ENCODE measurements around the gene FAF1. TPM values are rescaled to one million over a fixed set of nuclear protein-coding genes. Genes with fewer than 3 reads are reported as not detected.

Gene FAF1
- total RNA-seq, 1 donor from 2014 or later: 47.8 TPM

DNA sequence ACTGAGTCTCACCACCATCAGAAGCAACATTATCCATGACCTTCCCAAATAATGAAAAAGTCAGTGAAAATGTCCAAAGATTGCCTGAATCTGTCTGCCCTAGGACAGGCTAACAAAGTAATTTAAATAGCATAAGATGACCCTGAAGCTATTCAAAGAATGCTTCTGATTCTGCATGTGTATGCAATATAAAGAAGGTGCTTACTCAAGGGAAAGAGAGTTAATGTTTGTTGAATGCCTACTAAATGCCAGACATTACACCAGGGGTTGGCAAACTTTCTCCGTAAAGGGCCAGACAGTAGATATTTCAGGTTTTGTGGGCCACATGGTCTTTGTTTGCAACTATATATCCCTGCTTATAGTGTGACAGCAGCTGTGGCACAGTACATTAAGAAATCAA is 314.9 kb downstream of the FAF1 start:
- no peak for DNase-seq (ENCODE audit: low spot score)

DNA sequence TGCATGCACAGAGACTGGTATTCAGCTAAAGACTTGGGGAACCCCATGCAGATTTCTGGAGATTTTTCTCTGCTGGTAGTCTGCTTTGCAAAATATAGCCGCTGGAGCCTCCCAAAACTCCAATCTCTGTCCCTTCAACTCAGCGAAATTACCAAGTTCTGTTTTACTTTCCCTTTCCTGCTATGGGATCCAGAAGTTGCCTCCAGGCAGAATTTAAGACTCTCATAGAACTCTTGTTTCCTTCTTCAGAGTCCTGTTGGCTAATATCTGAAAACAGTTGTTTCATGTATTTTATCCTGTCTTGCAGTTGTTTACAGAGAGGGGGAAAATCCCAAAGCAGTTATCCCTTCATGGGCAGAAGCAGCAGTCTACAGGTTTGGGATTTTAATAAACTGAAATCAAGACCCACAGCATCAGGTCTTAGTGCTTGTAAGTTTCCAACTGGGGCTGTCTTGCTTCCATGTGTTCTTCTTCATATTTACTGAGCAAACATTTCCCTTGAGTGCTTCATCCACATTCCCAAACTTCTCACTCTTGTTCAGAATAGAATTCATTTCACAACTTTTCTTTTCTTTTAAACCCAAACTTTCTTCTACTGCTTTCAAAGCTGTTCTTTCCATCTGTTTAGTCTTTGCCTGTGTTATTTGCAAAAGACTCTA is 315.5 kb downstream of the FAF1 start:
- DNase-seq (ENCODE audit: low spot score): no peak

DNA sequence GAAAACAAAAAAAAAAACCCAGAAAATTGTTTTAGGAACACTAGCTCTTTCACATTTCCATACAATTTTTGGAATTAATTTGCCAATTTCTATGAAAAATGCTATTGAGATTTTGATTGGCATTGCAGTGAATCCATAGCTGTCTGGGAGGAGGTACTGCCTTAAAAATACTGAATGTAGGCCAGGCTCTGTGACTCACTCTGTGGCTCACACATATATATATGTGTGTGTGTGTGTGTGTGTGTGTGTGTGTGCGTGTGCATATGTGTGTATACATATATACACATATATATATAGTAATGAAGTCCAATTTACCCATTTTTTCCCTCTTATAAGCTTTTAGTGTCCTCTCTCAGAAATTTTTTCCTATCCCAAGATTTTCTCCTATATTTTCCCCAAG is 322.6 kb downstream of the FAF1 start:
- DNase-seq (ENCODE audit: low spot score): no peak

DNA sequence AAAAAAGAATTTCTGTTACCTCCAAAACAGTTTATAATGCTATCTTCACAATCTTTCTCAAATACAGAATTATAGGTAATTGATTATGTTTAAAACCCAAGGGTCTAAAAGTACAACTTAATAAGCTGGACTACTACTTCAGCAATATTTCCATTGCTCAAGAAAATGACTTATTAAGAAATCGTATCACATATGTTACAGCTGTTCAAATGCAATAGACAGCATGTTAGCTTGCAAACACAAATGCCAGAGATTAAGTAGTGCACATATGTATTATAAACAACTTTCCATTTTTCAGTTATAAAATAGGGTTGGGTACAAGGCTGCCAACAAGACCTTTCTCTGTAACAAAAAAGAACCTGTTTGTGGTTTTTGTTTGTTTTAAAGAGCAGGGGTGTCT is 325.8 kb downstream of the FAF1 start:
- DNase-seq (ENCODE audit: low spot score): no peak

DNA sequence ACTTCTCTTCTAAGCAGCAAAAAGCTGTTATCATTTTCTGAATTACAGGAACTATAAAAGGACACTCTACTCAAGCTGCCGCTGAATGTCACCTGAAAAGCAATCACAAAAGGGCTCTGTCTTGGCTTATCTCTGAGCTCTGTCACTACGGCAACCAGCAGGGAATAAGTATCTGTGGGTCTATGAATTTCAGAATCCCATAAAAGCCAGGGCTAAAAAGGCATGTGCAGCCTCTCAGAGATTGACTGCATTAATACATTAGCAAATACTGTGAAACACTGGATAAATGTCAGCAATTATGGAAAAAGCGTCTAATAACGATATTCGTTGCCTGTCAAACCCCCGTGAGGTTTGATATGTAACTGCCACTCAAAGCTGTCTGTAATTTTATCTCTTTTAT is 326.6 kb downstream of the FAF1 start:
- DNase-seq (ENCODE audit: low spot score): no peak

DNA sequence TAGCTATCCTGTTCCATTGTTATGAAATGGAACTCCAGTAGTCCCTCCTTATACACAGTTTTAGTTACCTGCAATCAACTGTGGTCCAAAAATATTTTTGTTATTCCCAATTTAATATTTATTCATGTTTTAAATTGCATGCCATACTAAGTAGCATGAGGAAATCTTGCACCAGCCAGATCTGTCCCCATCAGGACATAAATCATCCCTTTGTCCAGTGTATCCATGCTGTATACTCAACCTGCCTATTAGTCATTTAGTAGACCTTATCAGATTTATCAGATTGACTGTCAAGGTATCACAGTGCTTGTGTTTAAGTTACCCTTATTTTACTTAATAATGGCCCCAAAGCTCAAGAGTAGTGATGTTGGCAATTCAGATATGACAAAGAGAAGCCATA is 328.9 kb downstream of the FAF1 start:
- DNase-seq (ENCODE audit: low spot score): no peak

DNA sequence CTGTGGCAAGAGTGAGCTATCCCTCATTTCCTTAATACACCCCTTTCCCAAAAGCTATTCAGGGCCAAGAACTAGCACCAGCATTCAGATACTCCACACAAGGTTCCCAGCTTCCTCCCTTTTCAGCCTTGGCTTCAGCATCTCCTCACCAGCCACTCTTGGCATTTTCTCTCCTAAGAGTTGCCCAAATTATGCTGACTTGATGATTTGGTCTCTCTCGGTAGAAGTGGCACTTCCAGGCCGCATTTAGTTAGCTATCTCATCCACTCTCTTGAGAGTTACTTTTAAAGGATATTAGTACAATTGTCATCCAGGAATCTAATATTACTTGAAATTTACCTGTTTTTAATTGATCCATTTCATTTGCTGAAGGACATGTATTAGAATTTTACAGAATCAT is 337.8 kb downstream of the FAF1 start:
- no peak for DNase-seq (ENCODE audit: low spot score)

DNA sequence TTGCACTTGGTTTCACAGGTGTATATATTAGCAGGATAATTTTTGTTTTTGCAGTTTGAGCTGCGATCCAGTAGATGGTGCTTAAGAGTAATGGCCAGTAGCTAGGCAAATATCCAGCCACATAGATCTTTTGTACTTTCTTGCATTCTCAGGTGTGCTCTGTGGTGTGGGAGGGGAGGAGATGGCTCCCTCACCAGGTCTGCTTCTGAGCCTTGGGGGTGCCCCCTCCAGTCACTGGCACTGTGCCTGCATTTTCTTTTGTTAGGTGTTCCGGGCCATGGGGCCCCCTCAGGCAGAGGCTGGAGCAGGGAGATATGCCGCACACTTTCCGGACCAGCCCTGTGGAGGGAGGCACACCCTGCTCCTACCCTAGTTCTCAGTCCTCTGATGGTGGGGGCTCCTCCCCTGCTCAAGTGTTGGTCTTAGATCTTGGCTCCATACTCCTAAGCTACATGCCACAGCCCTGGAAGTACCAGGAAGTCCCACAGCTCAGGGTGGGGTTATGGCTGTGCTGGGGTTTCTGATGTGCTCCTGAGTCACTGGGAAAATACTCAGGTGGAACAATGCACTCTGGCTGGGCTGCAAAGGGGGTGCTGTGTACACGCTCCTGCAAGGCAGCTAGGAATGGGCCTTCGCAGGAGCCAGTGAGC is 339.3 kb downstream of the FAF1 start:
- DNase-seq (ENCODE audit: low spot score): no peak

DNA sequence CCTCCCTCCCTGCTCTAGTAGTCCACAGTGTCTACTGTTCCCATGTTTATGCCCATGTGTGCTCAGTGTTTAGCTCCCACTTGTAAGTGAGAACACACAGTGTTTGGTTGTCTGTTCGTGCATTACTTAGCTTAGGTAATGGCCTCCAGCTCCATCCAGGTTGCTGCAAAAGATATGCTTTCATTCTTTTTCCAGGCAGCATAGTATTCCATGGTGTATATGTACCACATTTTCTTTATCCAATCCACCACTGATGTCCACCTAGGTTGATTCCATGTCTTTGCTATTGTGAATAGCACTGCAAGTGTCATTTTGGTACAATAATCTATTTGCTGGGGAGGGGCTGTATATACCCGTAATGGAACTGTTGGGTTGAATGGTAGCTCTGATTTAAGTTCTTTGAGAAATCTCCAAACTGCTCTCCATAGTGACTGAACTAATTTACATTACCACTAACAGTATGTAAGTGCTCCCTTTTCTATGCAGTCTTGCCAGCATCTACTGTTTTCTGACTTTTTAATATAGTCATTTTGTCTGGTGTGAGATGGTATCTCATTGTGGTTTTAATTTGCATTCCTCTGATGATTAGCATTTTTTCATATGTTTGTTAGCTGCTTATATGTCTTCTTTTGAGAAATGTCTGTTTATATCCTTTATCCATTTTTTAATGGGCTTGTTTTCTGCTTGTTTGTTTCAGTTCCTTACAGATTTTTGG is 344.9 kb downstream of the FAF1 start:
- no peak for DNase-seq (ENCODE audit: low spot score)

DNA sequence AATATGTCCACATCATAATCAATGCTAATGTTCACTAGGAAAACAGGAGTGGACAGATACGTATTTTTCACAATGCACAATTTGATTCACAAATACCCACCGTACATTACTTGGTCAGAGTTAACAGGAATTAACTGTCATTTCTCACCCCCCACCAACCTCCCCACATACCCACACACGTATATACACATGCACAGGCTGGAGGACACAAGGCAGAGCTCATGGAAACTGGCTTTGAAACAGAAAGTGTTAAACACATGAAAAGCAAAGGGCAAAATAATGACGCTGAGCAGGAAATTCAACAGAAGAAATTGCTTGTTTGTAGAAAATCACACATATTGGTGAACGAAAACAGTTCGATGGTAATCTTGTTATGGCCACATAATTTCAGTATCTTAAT is 348.4 kb downstream of the FAF1 start:
- DNase-seq (ENCODE audit: low spot score): no peak

DNA sequence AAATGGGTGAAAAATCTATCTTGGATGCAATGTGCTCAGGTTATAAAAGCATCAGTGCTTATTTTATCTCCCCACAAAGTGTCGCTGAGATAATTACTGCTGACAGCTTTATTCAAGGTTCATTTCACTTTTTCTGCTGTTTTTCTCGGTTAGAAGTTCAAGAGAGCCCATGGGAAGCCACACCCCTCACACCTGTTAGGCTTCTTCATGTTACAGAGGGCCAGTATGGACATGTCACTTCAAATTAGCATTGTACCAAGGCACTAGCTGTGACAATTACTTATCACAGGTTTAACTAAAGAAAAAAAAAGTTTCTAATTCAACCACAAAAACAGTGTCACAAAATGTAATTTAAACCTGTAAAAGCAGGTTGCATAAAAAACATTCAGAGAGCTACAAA is 349.5 kb downstream of the FAF1 start:
- no peak for DNase-seq (ENCODE audit: low spot score)

DNA sequence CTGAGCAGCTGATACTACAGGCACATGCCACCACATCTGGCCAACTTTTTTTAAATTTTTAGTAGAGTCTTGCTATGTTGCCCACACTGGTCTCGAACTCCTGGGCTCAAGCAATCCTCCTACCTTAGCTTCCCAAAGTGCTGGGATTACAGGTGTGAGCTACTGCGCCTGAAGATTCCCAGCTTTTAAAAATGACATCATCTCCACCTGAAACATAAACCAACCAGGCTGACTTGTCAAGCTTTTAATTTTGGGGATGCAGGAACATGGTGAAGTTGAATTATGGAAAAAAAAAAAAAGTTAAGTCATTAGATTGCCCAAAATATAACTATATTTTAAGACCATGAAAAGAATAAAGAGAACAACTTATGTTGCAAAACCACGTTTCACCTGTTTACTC is 350.6 kb downstream of the FAF1 start:
- no peak for DNase-seq (ENCODE audit: low spot score)

DNA sequence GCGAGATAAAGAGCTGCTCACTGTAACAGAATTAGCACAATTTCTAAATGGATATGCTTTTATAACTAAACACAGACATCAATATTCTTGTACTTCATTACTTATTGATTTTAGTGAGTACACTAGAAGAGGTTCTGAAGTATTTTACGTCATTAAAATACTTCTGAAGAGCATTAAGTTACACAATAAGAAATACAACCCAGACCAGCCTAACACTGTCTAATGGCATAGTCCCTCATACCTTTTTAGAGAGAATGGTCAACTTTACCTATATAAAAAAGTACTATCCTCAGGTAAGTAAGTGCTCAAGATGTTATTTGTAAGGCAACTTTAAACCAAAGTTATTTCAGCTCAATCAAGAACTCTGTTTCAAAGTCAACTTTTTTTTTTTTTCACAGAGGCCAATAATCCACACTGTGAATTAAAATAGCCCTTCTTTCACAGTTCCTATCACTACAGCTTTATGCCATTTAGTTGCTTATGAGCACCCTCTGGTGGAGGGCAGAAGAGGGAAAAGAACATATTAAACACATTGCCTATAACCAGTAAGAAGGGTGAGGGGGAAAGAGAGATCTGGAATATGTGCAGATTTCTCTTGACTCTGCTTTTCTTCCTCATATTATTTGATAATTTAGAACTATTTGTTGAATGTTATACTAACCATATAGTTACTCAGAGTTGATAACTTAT is 354.7 kb downstream of the FAF1 start:
- DNase-seq (ENCODE audit: low spot score): no peak

DNA sequence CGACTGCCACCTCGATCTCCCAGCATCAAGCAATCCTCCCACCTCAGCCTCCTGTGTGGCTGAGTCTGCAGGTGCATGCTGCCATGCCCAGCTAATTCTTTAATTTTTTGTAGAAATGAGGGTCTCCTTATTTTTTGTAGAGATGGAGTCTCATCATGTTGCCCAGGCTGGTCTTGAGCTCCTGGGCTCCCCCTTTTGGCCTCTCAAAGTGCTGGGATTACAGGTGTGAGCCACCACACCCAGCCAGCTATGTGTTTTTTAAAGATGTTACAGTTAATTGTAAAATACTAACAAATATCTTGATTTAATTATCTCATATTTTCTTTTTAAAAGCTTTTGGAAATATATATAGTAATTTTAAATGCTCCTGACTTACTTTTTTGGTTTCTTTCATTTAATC is 355.5 kb downstream of the FAF1 start:
- DNase-seq (ENCODE audit: low spot score): no peak

DNA sequence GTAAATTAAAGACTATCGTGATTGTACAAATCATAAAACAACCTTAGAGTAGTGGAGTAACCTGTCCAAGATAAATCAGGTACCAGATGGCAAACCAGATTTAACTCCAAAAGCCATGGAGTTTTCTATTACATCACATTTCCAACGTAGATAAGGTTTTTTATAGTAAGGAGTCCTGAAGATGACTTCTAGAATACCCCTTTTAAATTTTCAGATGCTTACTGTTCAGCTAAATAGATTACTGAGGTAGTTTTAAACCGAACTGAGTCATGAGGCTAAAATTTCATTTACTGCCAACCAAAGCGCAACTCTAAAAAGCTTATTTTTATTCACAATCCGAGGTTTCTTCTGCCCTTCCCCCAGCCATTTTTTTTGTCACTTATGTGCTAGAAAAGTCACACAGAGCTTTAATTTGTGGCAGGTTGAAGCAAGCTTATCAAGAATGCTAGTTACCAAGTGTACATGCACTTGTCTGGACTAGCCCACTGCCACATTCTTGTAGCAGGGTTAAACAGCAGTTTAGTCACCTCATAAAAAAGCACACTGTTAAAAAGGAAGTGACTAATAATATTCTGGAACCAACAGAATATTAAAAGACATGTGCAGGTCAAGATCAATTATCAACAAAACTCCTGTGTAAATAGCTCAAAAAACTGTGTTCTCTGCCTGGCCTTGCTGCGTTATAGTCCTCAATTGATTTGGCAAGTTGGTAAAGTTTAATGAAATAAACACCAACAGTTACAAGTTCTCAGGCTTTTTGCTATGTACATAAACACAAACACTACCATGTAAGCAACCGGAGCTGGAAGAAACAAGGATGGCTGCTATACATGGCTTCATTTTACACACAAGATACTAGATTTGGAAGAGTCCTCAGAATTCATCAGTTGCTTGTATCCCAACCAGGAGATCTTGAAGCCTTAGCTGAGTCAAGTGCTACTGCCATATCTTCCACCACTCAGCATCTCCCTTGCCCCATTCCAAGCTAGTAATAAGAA is 356.5 kb downstream of the FAF1 start:
- no peak for DNase-seq (ENCODE audit: low spot score)

DNA sequence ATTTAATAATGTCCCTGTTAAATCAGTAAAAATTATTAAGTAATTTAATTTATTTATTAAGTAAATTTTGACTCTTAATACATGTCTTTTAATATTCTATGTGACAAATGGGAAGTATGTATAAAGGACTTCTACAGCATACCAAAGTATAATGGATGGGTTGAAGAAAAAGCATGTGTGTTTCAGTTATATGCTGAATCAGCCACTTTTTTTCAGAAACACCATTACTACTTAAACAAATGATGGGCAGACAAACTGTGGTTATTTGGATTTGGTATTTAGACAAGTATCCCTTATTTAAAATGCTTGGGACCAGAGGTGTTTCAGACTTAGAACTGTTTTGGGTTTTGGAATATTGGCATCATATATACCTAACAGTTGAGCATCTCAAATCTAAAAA is 360.5 kb downstream of the FAF1 start:
- DNase-seq (ENCODE audit: low spot score): no peak

DNA sequence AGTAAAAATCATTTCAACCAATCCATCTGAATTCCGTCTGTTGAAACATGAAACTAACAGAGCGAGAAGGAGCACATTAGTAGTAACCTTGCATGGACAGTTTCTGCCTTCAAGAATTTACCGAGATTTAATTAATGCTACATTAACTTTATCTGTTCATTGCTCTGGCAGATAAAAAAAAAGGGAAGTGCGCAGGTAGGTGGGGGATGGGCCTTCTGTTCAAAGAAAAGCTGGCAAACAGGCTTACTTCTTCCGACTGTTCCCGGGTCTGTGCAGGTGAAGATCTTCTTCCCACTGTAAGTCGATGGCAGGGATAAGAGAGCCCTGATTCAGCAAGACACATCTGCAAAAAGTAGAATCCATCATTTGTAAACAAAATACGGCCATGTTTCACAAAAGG is 364.2 kb downstream of the FAF1 start:
- DNase-seq (ENCODE audit: low spot score): no peak

DNA sequence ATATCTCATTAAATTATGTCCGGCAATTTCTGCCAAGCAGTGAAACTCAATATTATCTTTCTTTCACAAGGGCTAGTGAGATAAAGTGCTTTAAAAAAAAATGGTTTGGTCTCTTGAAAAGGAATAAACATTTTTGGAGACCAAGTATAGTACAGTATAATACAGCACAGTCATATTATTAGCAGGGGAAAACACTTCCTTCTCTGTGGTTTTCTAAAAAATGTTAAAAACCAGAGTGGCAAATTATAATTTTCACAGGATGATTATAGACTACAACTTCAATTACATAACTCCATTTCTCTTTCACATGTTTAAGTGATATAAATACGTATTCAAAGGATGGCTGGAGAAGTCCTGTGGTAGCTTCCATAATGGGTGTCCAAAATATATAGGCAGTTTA is 366.6 kb downstream of the FAF1 start:
- DNase-seq (ENCODE audit: low spot score): no peak

DNA sequence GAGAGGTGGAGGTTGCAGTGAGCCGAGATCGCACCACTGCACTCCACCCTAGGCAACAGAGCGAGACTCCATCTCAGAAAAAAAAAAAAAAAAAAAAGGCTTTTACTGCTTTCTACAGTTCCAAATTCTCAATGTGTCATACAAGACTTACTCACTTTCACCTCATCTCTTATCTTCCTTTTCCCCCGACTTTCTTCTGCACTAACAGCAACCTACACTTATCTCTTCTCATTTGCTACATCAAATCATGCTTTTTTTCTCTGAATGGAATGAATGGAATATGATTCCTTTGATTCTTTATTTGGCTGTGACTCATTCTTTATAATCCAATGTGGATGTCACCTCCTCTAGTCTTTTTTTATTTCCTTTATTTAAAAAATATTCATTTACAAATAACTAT is 368.5 kb downstream of the FAF1 start:
- DNase-seq (ENCODE audit: low spot score): no peak

DNA sequence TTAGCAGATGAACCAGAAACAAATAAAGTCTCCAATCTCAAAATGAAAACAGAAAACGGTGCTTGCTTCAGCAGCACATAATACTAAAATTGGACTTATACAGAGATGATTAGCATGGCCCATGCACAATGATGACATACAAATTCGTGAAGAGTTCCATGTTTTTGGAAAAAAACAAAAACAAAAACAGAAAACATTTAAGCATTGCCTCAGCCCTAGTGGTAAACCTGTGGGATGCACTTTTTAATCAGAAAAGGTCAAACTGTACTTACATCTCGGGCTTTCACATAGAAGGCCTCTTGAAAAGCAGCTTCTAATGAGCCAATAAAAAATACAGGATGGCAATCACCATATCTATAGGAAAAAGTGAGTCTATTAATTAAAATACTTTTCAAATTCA is 377.7 kb downstream of the FAF1 start:
- no peak for DNase-seq (ENCODE audit: low spot score)

DNA sequence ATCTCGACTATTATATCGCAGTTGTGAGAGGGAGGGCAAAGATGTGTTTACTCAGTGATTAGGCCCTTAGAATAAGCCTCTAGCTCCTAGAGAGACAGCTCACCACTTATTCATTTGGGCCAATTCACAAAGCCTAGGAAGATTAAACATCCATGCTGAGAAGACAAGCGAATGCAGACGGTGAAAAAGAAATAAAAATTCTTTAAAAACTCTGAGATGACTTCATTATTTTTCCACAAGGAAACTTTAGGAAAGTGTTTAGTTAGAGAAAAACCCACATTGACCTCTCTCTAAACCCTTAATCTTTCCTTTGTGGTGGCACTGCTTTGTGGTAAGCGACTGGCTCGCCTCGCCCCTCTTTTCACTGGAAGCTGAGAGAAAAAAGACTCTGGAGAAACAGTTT is 390.0 kb downstream of the FAF1 start:
- no peak for DNase-seq (ENCODE audit: low spot score)
